ENCODE data around the gene EIF3L. TPM values are rescaled to one million over a fixed set of nuclear protein-coding genes. Genes with fewer than 3 reads are reported as not detected.
A peak's percentile ranks its signal among the peaks of the same experiment; 100 is the strongest.

EIF3L gene
- total RNA-seq, 1 experiment from 2014 or later, result 402 TPM

GRCh38 chr22:37803195-37803638 lies 46.0 kb upstream of the EIF3L start:
- BruUV-seq (replicated peaks), result no TSS peak
- no peak for TF ChIP-seq CTCF (IDR thresholded peaks at IDR 0.05; ENCODE audit: unreplicated experiment)
- Mint-ChIP-seq H3K36me3 (ENCODE audit: insufficient read depth, unreplicated experiment) (peaks cover 57% of the 10 kb centered on the region), H3K9me3 (ENCODE audit: low read depth, unreplicated experiment) (no peaks in the 10 kb centered on the region), H3K4me3 (ENCODE audit: low read depth, unreplicated experiment) (peak overlapping the region; percentile 90), H3K27me3 (ENCODE audit: unreplicated experiment) (peaks cover 16% of the 10 kb centered on the region), H3K4me1 (ENCODE audit: low read depth, unreplicated experiment) (peaks cover 16% of the 10 kb centered on the region), H3K27ac (ENCODE audit: unreplicated experiment) (peak overlapping the region; percentile 32)
- intact Hi-C loops (cut with micrococcal nuclease; ENCODE audit: unreplicated experiment), result no loop called here
- CTCF ChIA-PET, result interaction anchor here (0.6 kb wide), 1 partner anchor 11 kb away, joined by 5 read pairs; no protein-coding TSS in a partner anchor
- no peak for DNase-seq

GRCh38 chr22:37803639-37804351 lies 45.4 kb upstream of the EIF3L start:
- TF ChIP-seq CTCF (IDR thresholded peaks at IDR 0.05; ENCODE audit: unreplicated experiment), result no peak
- H3K27ac Mint-ChIP-seq (ENCODE audit: unreplicated experiment), result peak overlapping the region; percentile 32
- BruUV-seq (replicated peaks), result no TSS peak
- peaks cover 16% of the 10 kb centered on the region for H3K4me1 Mint-ChIP-seq (ENCODE audit: low read depth, unreplicated experiment)
- DNase-seq, result no peak
- intact Hi-C loops (cut with micrococcal nuclease; ENCODE audit: unreplicated experiment), result no loop called here
- peak overlapping the region; percentile 90 for H3K4me3 Mint-ChIP-seq (ENCODE audit: low read depth, unreplicated experiment)
- H3K36me3 Mint-ChIP-seq (ENCODE audit: insufficient read depth, unreplicated experiment), result peaks cover 63% of the 10 kb centered on the region
- no peaks in the 10 kb centered on the region for H3K9me3 Mint-ChIP-seq (ENCODE audit: low read depth, unreplicated experiment)
- H3K27me3 Mint-ChIP-seq (ENCODE audit: unreplicated experiment), result peaks cover 16% of the 10 kb centered on the region
- CTCF ChIA-PET, result no interaction called here

GRCh38 chr22:37804352-37804880 lies 44.8 kb upstream of the EIF3L start:
- Mint-ChIP-seq H3K4me3 (ENCODE audit: low read depth, unreplicated experiment) (peak overlapping the region; percentile 90), H3K27ac (ENCODE audit: unreplicated experiment) (peak overlapping the region; percentile 29), H3K27me3 (ENCODE audit: unreplicated experiment) (peaks cover 16% of the 10 kb centered on the region), H3K36me3 (ENCODE audit: insufficient read depth, unreplicated experiment) (peaks cover 63% of the 10 kb centered on the region), H3K4me1 (ENCODE audit: low read depth, unreplicated experiment) (peaks cover 16% of the 10 kb centered on the region), H3K9me3 (ENCODE audit: low read depth, unreplicated experiment) (no peaks in the 10 kb centered on the region)
- TF ChIP-seq CTCF (IDR thresholded peaks at IDR 0.05; ENCODE audit: unreplicated experiment), result no peak
- CTCF ChIA-PET, result no interaction called here
- DNase-seq, result no peak
- BruUV-seq (replicated peaks), result TSS peak; percentile 80
- intact Hi-C loops (cut with micrococcal nuclease; ENCODE audit: unreplicated experiment), result no loop called here

GRCh38 chr22:37804881-37805809 lies 44.1 kb upstream of the EIF3L start:
- peaks cover 16% of the 10 kb centered on the region for H3K4me1 Mint-ChIP-seq (ENCODE audit: low read depth, unreplicated experiment)
- H3K4me3 Mint-ChIP-seq (ENCODE audit: low read depth, unreplicated experiment), result peak overlapping the region; percentile 90
- peak; percentile 93 for DNase-seq
- peak overlapping the region; percentile 86 for H3K27ac Mint-ChIP-seq (ENCODE audit: unreplicated experiment)
- BruUV-seq (replicated peaks), result no TSS peak
- H3K27me3 Mint-ChIP-seq (ENCODE audit: unreplicated experiment), result peaks cover 16% of the 10 kb centered on the region
- CTCF ChIA-PET, result no interaction called here
- peaks cover 63% of the 10 kb centered on the region for H3K36me3 Mint-ChIP-seq (ENCODE audit: insufficient read depth, unreplicated experiment)
- TF ChIP-seq CTCF (IDR thresholded peaks at IDR 0.05; ENCODE audit: unreplicated experiment), result no peak
- no peaks in the 10 kb centered on the region for H3K9me3 Mint-ChIP-seq (ENCODE audit: low read depth, unreplicated experiment)
- intact Hi-C loops (cut with micrococcal nuclease; ENCODE audit: unreplicated experiment), result no loop called here

All from Calu3 (cell line).